NCI-H1105 (cell line): Measurements from ENCODE around the gene PLEKHA5.
"Not testable (repeated sequence)": the region's sequence is repeated elsewhere in the genome, so short reads cannot be mapped to it uniquely, and the experiment has no call there.

ENCODE experiments used
- DNase-seq: peaks from one replicate; lab custom pipeline; 2025; lab: John Stamatoyannopoulos, UW

PLEKHA5 gene

DNA sequence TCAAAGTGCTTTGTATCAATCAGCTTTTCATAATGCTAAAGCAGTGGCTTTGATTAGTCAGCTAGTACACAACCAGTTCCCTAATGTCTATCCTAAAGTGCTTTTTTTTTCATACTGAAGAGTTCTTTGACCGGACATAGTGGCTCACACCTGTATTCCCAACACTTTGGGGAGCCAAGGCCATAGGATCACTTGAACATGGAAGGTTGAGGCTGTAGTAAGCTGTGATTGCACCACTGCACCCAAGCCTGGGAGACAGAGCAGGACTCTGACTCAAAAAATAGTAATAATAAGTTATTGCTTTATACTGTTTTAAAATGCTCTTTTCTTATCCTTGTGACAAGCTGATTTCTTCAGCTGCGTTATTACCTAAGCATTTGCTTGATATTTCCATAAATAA lies 155.1 kb downstream of the PLEKHA5 start:
- no peak for DNase-seq

DNA sequence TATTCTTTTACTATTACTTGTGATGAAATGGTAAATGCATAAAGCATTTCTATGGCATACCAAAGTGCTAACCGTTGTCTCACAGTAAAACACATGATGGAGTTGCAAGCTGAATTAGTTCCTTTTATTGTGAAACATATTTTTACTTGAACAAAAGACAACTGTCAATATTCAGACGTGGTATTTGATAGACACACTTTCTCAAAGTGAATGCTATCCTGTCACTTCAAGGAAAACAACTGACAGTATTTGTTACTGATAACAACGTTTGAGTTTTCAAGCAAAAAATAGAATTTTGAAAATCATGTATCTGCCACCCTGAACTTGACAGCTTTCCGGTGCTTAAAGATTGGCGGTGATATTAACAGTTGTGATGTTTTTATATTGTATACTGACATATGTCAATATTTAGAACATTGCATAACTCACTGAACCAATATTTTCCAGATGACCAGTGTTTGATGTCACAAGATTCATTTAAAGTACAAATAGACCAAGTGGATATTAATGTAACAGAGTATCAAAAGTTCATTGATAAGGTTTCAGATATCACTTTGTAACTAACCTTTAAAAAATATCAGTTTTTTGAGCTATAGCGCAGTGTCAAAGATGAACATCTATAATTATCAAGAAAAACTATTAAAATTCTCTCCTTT lies 156.4 kb downstream of the PLEKHA5 start:
- no peak for DNase-seq

DNA sequence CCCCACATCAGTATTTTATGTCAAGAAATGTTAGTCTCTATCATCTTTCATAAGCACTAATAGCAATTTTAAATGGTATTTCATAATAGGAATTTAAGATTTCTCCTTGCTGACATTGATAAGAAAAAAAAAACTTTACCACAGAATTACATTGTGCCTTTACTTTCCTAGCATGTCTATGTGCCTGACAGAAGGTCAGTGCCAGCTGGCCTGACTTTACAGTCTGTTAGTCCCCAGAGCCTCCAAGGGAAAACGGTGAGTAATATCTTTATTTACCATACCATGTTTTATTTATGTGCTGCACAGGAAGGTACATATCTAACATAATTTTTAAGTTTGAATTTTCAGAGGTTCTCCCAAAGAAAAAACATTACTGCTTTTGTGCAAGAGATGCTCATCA lies 157.8 kb downstream of the PLEKHA5 start:
- no peak for DNase-seq

DNA sequence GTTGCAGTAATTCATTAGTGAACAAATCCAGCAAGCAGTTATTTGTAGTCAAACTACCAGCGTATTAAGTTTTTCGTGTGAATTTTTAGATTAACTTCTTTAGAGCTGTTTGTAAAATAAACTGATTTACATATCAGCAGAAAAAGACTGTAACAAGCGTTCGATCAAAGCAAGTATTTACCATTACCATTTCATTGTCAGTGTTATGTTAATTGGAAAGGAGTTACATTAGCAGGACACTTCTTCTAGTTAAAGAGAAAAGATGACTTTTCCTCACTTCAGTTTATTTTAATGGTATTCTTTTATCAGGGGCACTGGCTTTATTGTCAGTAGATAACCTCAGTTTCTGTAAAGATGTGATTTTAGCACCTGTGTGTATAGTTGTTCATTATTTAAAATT lies 158.6 kb downstream of the PLEKHA5 start:
- DNase-seq, result no peak

DNA sequence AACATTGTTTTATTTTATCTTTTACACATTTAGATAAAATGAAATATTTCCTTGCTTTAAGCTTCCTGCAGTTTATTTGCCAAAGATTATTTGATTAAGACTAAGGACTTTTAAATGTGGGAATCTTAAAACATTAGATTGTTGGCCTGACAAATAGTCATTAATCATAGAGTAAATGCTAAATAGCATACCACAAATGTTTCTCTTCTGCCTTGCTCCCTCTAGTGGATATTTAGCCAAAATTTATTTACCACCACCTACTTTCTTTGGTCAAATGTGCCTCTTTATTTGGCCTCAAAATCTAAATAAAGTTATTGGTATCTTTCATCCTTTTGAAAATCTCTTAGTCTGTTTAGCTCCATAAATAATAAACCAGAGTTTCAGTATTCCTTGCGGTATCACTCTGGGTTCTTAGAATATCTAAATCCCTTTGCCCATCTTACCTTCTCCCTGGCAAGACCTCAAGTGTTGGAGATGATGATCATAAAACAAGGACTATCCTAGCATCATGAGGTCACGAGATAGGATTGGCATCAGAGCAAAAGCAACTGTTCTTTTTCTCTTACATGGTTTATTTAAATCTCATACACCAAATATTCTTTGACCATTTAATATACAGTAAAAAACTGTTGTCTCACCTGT lies 159.2 kb downstream of the PLEKHA5 start:
- peak; percentile 40 for DNase-seq

DNA sequence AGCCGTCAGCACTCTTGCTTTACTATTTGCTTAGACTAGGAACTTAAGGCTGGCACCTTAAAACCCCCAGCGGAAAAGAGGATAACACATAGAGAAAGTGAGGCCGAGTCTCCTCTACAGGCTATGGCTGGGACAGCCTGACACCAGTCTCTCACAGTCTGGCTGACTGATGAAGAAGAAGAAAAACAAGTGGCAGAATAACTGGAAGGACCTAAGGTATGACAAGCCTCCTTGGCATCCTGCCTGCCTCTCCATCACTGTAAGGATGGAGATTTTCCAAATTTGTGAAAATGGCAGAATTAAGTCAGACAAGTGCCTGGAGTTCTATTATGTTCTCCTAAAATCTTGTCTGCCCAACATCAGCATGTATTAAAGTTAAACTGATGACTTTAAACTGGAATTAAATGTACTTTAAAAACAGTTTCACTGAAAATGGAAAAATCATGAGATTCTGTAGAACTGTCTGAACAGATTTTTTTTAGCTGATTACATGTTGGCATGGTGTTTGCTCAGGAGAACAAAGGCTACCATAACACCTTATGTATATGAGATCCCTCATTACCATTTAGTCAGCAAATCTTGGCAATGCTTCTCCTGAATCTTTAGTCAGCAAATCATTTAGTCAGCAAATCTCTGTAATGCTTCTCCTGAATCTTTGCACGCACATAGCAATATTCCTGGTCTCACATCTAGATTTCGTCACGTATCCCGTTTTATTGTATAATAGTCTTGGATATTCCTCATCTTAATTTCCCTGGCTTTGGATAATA lies 169.5 kb downstream of the PLEKHA5 start:
- DNase-seq, result no peak

DNA sequence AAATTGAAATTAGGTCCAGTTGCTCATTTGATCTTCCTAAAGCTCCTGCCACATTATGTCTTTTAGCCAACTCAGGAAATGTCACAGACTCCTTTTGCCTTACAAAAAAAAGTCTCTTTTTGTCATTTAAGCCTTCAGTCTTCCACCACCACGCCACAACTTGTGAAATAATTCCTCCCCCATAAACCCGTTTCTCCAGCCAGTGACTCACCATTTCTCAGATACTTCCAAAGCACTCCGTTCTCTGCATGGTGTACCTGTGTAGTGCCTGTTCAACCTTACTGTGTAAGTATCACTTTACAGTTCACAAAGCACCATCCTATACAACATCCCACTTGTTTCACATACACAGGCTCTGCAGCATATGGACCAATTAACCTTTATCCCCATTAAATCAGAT lies 170.2 kb downstream of the PLEKHA5 start:
- DNase-seq, result no peak

DNA sequence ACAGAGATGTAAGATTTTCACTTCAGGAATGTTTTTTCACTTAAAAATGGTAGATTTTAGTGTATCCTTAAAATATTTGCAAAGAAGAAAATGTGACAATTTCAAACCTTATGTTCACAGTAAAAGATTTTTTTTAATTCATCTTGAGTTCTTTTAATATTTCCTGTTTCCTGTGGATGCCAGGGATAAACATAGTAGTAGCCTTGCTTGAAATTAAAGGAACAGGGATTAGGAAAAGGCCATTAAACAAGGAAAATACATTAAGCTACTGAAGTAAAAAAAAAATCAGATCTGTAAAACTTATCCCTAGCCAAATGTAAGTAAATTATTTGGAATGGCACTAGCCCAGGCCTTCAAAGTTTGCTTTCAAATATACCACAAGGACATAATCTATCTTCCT lies 171.7 kb downstream of the PLEKHA5 start:
- no peak for DNase-seq

DNA sequence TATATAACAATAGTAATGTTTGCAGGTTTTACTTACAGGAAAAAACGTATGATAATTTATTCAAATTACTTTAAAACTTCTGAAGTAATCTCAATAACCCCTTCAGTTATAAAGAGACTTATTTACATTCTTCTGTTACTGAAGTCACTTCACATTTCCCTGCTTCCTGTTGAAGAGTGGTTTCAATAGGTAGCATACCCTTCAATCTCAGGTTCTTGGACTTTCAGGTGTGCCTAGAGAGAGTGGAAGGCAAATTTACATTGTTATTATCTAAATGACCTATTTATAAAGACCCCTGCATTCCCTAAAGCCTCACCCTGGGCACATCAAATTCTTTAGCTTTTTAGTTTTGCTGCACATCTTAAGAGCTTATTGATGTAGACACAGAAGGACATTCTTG lies 172.2 kb downstream of the PLEKHA5 start:
- no peak for DNase-seq

DNA sequence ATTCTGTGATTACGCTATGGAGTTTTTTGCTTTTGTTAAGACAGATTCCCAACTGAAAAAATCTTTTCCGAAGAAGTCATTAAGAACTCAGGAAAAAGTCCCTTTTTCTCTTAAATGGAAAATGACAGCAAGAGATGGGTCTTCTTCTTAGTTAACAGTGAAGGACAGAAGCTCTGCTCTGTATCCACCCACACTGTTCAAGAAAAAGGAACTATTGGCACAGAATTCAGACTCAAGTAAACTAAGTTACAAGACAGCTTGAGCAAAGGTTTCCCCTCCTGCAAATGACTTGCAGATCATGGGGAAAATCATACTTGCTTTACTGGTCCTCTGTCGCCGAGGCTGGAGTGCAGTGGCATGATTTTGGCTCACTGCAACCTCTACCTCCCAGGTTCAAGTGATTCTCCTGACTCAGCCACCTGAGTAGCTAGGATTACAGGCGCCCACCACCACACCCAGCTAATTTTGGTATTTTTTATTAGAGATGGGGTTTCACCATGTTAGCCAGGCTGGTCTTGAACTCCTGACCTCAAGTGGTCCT lies 172.6 kb downstream of the PLEKHA5 start:
- DNase-seq, result no peak

DNA sequence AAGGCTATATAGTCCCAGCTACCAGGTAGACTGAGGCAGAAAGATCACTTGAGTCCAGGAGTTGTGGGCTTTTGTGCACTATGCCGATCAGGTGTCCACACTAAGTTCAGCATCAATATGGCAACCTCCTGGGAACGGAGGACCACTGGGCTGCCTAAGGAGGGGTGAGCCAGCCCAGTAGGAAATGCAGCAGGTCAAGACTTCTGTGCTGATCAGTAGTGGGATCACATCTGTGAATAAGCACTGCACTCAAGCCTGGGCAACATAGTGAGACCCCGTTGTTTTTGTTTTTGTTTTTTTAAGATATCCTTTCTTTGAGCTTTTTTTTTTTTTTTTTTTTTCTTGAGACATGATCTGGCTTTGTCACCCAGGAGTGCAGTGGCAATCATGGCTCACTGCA lies 174.0 kb downstream of the PLEKHA5 start:
- no peak for DNase-seq

DNA sequence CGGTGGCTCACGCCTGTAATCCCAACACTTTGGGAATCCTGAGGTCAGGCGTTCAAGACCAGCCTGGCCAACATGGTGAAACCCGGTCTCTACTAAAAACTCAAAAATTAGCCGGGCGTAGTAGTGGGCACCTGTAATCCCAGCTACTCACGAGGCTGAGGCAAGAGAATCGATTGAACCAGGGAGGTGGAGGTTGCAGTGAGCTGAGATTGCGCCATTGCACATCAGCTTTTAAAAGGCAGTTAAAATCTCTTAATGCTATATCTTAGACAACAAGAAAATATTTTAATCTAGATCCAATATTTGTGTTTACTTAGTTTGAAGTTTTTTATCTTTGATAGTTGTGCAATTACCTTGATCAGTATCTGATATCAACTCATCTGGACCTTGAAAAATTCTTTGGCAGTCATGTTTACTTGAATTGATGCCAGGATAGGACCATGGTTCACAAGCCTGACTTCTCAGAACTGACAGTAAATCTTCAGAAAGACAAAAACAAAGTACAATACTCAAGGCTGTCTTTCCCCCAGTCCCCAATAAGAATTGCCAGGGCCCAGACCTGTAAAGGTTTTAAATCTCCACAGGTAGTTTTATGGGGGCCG lies 174.7 kb downstream of the PLEKHA5 start:
- DNase-seq, result no peak

DNA sequence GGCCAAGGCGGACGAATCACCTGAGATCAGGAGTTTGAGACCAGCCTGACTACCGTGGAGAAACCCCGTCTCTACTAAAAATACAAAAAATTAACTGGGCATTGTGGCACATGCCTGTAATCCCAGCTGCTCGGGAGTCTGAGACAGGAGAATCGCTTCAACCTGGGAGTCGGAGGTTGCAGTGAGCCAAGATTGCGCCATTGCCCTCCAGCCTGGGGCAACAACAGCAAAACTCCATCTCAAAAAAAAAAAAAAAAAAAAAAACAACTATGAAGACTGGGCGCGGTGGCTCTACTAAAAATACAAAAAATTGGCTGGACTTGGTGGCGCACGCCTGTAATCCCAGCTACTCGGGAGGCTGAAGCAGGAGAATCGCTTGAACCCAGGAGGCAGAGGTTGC lies 176.1 kb downstream of the PLEKHA5 start:
- not testable (repeated sequence) for DNase-seq

DNA sequence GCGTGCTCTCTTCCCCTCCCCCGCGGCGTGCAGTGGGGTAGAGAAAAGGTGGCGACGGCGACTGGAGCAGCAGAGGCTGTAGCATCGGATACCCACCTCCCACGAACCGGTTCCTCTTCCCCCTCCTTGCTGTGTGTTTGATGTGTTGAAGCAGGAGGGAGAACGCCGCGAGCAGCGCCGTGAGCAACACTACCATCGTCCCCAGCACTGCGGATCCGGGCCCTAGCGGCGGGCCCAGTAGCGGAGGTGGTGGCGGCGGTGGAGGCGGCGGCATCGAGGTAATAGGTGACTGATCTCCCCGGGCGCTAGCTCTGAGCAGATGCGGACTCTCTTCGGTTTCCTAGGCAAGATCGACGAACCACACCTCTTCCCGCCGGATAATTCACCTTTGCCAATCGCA lies 176.8 kb downstream of the PLEKHA5 start:
- DNase-seq, result no peak

DNA sequence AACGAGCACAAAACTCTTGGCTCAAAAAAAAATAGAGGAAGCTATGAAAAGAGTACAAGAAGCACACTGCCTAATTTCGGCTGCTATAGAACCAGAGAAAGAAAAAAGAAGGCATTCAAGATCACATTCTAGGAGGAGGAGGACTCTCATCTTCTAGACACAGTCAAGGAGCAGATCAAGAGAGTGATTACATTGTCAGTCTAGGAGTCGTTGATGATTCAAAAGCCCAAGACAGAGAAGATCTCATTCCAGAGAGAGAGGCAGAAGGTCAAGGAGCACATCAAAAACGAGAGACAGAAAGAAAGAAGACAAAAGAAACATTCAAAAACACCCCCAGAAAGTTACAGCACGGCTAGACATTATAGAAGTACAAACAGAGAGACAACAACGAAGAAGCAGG lies 177.9 kb downstream of the PLEKHA5 start:
- no peak for DNase-seq

DNA sequence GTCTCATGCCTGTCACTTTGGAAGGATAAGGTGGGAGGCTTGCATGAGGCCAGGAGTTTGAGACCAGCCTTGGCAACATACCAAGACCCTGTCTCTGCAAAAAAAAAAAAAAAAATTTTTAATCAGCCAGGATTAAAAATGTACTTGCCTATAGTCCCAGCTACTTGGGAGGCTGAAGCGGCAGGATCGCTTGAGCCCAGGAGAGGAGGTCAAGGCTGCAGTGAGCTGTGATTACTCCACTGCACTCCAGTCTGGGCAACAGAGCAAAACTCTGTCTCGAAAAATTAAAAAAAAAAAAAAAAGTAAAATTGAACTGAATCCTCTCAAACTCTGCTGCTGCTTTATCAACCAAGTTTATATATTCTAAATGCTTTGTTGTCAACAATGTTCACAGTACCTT lies 181.6 kb downstream of the PLEKHA5 start:
- DNase-seq, result no peak

DNA sequence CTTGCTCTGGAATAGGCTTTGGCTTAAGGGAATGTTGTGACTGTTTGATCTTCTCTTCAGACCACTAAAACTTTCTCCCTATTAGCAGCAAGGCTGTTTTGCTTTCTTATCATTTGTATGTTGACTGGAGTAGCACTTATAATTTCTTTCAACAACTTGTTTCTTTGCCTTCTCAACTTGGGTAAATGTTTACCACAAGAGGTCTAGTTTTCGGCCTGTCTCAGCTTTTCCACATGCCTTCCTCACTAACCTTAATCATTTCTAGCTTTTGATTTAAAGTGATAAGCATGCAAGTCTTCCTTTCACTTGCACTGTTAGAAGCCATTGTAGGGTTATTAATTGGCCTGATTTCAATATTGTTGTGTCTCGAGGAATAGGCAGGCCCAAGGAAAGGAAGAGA lies 183.1 kb downstream of the PLEKHA5 start:
- no peak for DNase-seq

DNA sequence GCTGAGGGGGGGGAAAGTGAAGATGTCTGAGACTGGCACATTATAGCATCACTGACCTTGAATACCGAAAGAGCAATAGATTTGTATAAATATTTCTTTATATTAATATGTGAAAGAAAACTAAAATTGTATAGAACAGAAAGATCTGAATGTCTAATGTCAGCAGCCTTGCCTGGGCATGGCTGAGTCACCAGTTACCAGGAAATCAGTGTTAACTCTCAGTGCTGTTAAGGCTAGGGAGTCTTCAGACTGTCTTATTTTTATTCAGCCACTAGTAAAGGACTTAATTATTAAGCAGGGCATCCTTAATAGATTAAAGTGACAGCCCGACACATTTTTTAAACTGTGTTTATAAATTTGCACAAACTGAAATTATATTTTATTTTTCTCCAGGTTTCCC lies 186.9 kb downstream of the PLEKHA5 start:
- DNase-seq, result no peak

DNA sequence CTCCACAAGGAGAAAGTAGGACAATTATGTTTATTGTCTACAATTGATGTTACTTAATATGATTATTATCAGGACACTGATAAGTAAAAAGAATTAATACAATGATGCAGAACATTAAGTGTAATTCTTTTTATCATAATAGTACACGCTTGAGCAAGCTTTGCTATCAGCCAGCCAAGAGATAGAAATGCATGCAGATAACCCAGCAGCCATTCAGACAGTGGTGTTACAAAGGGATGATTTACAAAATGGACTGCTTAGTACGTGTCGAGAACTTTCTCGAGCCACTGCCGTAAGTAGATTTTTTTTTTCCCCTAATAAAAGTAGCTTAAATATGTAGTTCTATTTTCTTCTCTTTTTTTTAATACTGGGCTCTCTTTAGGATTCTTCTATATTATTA lies 192.8 kb downstream of the PLEKHA5 start:
- no peak for DNase-seq

DNA sequence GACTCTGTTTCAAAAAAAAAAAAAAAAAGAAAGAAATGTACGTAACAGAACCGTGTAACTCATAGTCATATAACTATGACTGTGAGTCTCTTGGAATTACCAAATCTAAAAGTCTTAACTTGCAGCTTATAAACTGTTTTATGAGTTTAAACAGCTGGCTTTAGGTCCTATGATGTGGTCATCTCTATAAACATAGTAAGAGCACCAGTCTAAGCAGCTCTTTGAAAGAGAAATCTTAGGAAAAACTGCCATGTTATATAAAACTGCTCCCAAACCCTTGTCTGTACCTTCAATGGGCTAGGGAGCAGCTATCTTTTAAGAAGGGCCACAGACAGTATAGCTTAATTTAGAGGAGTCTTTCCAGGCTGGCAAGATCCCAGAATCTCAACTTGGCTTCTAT lies 194.3 kb downstream of the PLEKHA5 start:
- no peak for DNase-seq

DNA sequence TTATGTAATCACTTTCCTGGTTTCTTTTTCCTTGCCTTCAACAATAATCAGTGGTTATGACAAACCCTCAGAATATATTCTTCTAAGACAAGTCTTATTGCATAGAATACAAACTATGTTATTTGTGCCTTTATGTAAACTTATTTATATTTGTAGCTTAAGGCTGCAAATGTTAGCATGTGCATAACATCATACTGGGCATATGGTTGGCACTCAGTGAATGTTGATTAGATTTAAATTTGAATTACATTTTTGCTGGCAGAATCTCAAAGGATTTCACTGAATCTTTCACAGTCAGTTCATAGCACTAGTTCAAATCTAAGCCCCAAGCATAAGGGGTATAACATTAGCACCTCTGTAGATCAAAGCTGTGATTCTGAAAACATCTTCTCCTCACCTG lies 196.6 kb downstream of the PLEKHA5 start:
- no peak for DNase-seq

DNA sequence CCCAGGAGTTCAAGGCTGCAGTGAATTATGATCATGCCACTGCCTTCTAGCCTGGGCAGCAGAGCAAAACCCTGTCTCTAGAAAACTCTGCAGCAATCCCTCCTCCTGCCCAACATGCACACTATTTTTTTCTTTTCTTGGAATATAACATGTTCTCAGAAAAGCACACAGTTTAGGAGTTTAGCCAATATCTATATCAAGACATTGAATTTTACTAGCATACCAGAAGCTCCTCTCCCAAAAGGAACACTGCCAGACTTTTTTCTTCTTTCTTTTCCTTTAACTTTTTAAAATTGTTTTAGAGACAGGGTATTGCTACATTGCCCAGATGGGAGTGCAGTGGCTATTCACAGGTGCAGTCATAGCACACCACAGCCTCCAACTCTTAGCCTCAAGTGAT lies 202.7 kb downstream of the PLEKHA5 start:
- no peak for DNase-seq

DNA sequence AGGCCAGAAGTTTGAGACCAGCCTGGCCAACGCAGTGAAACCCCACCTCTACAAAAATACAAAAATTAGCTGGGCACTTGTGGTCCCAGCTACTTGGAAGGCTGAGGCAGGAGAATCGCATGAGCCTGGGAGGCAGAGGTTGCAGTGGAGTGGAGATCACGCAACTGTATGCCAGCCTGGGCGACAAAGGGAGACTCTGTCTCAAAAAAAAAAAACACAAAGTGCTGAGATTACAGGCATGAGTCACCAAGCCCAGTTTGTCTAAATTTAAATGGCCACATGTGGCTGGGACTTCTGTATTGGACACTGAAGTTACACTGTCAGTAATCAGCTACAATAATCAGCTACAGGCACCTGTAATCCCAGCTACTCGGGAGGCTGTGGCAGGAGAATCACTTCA lies 208.9 kb downstream of the PLEKHA5 start:
- no peak for DNase-seq
